HG03354 (cell line): ENCODE data around the gene CAB39.

Source experiments
- ATAC-seq: cut with Tn5 transposase; IDR thresholded peaks from one replicate; pipeline ENCODE4 v1.9.1; 2021; ENCODE audit warnings: mild to moderate bottlenecking; ENCODE audit not compliant: unreplicated experiment, poor library complexity, severe bottlenecking

The CAB39 gene

DNA sequence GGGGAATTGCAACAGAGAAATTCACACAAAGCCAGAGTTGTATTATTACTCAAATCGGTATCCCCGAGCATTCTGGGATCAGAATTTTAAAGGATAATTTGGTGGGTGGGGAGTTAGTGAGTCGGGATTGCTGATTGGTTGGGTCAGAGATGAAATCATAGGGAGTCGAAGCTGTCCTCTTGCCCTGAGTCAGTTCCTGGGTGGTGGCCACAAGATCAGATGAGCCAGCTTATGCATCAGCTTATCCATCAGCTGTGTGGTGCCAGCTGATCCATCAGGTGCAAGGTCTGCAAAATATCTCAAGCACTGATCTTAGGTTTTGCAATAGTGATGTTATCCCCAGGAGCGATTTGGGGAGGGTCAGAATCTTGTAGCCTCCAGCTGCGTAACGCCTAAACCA is 117.8 kb downstream of the CAB39 start:
- ATAC-seq: no peak

DNA sequence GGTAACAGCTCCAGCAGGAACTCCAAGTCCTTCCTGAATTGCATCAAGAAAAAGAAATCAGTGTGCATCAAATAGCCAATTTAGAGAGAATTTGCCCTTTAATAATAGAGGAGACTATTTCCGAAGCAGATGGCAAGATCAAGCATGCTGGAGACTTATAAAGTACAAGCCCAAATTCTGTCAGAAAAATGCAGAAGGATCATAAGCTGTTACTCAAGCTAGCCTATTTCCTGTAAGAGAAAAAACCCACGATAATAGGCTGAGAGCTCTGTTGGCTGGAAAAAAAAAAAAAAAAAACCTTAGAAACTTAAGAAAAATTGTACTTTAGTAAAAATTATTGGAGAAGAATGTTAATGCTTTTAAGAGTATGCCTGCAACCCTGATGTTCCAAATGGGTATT is 127.7 kb downstream of the CAB39 start:
- no peak for ATAC-seq

DNA sequence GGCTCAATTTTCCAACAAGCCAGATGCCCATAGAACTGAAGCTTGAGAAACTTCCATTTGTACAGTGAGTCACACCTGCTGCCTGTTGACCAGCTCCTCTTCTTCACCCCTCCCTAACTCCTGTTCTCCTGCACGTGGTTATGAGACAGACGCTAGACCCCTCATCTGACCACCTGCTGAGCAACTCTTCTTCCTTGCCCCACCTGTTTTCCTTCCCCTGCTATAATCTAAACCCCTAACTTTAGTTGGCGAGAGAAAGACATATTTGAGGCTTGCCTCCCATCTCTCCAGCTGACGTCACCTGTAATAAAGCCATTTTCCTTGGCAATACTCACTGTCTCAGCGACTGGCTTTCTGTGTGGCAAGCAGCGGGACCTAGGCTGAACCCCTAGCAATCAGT is 129.8 kb downstream of the CAB39 start:
- no peak for ATAC-seq

DNA sequence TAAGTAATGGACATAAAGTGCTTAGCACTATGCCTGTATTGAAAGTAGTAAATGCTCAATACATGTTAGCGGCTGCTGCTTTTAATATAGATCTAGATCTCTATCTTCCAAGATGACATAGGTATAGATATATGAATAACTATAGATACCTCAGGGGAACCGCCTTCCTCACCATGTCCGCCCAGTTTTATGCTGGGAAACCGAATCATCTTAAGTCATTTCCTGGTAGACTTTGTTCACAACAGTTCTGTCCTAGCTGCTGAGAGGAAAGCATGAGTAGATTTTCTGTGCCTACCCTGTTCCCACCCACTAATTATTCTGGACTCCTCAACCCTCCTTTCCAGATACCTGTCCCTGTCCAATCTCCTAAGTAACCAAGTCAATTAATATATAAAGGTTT is 130.5 kb downstream of the CAB39 start:
- no peak for ATAC-seq

DNA sequence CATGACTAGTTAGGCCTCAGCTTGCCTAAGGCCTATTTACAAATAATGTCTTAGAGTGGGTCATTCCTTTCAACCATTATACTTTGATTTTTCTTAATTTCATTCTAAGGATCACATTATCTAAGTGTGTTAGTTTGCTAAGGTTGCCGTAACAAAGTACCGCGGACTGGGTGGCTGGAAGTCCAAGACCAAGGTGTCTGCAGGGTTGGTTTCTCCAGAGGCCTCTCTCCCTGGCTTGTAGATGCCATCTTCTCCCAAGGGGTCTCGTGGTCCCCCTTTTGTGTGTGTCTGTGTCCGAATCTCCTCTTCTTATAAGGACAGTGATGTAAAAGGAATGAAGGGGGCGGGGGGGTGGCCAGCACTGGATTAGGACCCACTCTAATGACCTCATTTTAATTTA is 133.7 kb downstream of the CAB39 start:
- ATAC-seq: no peak

DNA sequence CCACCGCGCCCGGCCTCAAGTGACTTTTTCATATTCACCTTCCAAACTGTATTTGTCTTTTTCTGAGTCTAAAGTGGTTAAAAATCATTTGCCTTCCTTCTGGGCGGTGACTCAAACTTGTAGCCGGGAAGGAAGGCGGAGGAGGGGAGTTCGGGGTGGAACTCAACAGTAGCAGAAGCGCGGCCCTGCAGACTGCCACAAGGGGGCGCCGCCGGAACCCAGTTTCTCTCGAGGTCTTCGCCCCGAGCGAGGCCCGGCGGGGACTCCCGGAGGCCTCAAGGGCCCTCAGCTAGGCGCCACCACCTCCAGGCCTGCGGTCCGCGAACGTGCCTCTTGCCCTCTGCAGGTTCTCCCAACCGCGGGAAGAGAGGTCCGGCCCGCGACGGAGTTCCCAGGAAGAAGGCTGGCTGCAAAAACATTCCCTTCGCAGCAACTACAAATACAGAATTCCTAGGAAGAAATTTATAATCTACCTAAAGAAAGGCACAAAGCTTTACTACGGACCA is 135.3 kb downstream of the CAB39 start:
- ATAC-seq: peak; percentile 90

DNA sequence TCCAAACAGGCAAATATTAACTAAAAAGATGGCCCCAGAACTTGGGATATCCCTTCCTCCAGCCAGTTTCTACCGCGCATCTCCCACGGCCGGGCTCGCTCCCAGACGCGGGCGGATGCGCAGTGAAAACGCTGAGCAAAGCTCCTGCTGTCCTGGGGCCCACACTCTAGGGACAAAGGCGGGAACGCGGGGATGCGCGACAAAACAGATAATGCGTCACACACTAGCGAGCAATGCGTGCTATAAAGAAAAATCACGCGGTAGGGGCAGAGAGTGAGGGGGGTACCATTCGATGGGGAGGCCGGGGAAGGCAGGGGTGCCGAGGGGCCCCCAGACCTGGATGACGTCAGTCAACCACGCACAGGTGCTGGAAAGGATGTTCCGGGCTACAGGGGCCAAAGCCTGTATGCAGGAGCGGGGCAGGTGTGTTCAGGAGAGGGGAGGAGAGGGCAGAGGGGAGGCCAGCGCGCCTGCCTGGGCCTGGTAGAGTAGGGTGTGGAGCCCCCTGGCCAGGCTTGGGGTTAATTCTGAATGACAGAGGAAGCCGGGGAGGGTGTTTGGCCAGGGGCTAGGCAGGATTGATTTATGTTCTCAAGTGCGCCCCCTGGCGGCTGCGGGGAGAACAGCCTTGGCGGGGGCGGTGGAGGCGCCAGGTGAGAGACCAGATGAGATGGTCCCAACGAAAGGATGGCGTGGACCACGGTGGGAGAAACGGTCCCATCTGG is 137.2 kb downstream of the CAB39 start:
- peak; percentile 46 for ATAC-seq

DNA sequence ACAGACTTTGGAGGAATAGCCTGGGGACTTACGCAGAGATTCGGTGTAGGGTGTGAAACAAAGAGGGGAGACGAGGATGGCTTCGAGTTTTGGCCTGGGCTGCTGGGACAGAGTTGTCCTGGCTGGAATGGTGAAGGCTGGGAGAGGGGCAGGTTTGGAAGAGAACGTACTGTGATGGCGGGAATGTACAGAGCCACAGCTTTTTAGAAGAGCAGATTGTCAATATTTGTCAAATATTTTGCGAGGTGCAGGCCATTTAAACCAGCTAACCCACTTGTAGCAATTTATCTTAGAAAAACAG is 137.7 kb downstream of the CAB39 start:
- no peak for ATAC-seq

DNA sequence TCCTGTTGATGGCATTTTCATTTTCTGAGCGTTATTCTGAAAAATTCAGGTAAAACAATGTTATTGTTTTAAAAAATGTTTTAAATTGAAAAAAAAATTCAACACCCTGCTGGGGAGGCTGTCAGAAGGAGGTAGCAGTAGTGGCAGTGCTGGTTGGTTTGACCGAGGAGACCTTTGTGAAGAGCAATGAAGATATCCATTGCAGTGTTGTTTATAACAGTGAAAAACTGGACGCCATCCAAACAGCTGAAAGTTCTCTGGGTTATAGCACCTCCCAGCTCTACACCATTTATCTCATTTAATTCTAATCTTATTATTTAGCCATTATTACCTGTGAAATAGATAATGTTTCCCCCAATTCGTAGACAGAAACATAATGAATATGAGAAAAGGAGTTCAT is 139.5 kb downstream of the CAB39 start:
- no peak for ATAC-seq

DNA sequence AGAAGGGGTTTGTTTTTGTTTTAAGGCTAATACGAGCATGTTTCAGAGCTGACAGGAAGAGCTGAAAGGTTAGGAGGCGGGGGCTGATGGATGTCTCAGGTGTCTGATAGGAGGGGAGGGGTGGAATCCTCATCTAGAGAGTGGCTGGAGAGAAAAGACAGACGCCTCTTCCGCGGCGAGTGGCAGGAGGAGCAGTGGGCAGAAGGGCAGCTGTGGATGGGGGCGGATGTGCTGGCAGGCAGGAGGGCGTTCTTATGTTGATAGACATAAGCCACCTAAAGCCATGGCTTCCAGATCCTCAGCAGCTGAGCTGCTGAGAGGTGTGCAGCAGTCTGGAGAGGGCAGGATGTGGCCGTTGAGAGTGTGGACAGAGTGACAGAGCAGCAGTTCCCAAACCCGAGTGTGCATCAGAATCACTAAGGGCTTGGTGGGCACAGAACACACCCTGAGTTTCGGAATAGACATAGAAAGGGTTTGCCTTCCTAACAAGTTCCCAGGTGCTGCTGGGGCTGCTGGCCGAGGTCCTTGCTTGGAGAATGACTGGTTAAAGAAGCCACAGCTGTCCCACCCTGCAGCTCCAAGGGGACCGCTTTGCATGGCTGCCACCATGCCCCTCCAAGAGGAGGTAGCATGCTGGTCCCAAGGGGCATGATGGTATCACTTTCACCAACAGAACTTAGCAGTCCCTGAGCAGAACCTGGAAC is 149.1 kb downstream of the CAB39 start:
- ATAC-seq: no peak

DNA sequence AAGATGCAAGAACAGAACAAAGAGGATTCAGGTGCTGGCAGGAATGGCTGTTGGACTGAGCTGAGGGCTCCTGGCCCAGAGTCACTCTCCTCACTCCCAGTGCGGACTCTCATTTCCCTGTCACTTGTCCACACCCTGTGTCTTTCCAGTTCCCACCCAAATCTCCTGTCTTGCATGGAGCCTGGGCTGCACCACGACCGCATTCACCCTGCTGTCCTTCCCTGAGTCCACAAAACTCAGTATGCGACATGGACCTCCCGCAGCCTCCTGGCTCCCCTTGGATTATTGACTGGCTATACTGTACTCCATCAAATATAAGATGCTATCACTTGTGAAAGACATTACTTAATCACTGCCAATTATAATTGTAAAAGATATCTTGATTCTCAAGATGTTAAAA is 149.7 kb downstream of the CAB39 start:
- no peak for ATAC-seq

DNA sequence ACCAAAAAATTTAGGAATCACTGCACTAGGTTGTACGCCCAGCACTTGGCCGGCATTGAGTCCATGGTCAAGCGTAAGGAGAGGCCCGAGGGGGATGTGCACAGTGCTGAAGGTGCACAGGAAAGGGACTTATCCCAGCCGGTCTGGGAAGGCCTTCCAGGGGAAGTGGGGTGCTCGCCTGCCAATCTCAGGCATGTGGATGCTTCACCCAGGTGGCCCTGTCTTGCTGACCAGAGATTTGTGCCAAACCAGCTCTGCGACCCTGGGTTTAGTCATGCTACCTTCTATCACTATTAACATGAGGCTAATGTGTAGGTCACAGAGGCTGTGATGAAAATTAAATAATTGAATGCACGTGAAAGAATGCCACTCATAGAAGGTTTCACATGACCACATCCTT is 150.4 kb downstream of the CAB39 start:
- no peak for ATAC-seq

DNA sequence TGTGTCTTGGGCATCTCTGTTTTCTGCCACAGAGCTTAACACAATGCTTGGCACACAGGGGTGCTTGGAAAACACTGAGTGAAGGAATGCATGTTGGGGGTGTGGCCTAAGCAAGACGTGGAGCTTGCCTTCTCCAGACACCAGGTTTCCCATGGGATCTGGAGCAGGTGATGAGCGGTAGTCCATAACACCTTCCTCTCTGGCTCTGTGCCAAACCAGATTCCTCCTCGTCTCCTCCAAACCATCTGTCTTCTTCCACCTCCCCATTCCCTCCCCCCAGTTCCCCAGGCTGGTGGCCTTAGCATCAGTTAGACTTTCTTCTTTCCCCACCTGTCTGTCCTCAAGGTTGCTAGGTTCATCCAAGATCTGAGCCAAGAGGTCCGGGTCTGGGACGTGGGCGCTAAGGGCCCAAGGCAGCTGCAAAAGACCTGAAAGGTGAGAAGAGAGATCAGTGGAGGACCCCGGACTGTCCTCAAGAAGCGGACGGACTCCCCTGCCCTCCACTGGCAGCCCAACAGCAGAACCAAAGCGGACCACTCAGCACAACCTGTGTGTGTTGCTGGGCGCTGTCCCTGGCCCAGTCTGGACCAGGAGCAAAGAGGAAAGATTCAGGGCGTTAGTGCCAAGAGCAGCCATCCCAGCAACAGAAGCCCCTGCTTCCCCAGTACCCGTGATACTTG is 150.9 kb downstream of the CAB39 start:
- no peak for ATAC-seq

DNA sequence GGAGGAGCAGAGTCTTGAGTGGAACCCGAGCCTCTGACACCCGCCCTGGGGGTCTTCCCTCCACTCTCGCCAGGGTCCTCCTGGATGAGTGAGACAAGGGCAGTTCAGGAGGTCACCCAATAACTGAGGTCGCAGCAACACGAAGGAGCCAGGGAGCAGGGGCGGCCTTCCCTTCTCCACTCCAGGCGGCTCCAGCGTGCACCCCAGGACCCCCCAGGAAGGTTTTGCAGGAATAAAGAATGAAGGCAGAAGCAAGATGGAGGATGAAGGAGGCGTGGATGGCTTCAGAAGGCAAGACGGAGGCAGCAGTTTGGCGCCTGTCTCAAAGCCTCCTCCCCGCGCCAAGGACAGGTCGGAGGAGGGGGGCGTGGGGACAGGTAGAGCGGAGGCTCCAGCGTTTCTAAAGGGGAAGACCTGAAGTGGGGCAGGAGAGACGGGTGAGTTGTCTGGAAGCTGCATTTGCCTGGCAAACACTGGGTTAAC is 151.5 kb downstream of the CAB39 start:
- ATAC-seq: no peak

DNA sequence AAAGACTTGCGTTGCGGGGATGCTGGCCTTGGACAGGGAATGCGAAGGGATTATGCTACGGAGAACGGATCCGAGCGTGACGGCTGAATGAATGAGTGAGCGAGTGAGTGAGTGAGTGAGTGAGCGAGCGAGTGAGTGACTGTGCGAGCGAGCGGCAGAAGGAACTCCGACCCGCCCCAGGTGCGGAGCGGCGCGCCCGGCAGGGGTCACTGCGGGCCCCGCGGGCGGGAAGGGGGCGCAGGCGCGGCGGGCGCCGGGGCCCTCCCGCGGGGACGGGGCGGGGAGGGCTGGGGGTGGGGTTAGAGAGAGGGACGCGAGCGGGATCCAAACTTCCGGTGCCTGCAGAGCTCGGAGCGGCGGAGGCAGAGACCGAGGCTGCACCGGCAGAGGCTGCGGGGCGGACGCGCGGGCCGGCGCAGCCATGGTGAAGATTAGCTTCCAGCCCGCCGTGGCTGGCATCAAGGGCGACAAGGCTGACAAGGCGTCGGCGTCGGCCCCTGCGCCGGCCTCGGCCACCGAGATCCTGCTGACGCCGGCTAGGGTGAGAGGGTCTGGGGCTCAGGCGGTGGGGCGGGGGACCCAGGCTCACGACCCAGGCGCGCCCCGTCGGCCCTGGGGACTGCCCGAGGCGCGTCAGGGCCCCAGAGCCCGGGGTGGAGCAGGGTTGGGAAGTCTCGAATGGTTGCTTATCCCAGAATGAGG is 152.1 kb downstream of the CAB39 start, which contains the start of gene ITM2C:
ITM2C (plus strand) TSS at position 338 of the 702 bp plus-strand sequence; CDS start at position 422, 84 bp downstream.
- ATAC-seq: peak; percentile 76

DNA sequence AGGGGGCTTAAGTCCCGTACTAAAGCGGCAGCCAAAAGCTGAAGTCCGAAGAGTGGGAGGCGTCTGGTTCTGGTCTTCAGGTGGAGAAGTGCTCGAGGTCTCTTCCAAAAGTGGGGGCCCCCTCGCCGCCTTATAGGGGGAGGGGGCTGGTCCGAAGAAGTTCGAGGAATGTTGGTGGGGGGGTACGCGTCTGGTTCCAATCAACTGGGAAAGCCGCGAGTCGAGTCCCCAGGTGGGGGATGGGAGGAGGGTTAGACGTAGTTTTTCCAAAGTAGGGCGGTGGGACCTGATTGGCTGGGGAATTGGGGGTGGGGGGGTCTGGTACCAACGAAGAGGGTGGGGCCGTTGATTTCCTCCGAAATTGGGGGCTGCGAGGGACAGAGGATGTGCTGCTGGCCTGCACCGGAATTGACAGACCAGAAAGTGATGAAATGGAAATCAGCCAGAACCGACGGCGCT is 152.7 kb downstream of the CAB39 start:
- no peak for ATAC-seq

DNA sequence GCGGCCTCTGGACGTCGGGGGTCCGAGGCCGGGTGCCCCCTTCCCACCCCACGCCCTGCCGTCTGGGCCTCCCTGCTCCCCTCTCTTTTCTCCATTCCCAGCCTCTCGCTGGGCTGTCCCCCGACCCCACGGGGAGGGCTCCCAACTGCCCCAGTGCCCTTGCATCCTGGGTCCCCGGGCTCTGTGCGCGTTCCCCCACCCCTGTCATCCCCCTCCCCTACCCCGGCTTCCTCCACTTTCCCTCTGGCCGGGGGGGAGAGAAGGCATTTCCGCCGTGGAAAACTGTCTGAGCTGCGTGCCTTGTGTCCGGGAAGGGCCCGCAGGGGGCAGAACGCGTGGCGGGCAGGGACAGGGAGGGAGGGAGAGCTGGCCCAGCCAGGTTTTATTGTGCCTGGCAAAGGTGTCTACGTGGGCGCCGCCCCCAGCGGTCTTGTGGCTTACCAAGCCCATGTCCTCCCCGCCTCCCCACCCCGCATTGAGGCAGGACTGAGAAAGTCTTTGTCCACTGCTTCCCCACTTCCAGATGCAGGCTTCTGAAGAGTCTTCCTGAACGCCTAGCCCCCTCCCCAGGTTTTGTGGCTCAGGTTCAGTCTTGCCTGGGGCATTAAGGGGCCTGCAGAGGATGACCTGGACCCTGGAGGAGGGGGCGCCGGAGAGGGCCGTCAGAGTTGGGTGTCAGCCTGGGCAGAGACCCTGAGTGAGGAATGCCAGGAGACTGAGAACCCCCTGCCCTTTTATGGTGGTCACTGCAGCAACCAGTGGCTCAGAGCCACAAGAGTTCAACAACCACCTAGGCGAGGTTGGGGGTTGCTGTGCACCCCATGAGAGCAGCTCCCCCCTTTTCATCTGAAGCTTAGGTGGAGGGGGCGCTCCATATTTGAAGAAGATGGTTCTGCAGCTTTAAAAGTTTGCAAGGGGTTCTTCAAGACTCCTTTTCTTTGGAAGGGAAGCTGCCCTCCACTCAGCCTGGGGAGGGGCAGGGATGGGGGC is 153.4 kb downstream of the CAB39 start:
- no peak for ATAC-seq

DNA sequence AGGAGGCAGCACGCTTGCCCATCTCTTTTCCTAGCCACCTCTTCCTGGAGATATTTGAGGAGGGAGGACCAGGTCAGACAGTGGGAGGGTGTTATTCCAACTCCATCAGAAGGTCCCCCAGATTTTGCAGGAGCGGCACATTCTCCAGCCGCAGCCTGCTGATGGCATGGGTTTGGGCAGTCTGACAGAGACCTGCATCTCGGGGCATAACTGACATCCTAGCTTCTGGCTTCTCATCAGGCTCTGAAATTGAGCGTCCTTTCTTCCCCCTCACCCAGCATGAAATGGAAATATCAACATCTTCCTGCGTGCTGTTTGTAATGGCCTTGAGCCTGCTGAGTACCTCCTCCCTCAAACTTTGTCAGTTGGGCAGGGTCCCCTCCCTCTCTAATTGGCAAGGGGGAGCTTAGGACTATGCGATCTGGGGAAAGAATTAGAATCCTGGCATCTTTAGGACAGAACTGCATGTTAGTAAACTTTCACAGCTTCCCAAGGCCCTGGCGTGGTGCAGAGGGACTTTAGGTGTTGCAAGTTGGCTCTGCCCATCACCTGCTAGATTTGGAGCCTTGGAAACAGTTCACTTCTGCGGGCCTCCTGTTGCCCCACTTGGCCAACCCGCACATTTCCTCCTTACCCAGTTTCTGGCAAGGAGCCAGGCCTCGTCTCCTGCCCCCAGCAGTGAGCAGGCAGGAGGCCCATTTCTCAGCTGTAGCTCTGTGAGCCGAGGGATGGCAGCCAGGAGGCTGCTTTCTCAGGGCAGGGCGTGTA is 154.3 kb downstream of the CAB39 start:
- ATAC-seq: no peak
